HEK293 (cell line): ENCODE measurements around the gene IPO9.
A peak's percentile ranks its signal among the peaks of the same experiment; 100 is the strongest.

Source experiments
- CTCF ChIA-PET: fragments of 350-600 bp; formaldehyde crosslinking; extraction: SDS; loops from one replicate; lab custom pipeline; 2021; ENCODE audit warnings: antibody characterized with exemption; lab: Yijun Ruan, JAX
- POLR2A ChIA-PET: fragments of 300-600 bp; formaldehyde crosslinking; extraction: SDS; loops from one replicate; lab custom pipeline; 2020; ENCODE audit warnings: antibody characterized with exemption, inconsistent platforms; lab: Yijun Ruan, JAX
- H3K27ac ChIP-seq: fragments of 200-500 bp; sonication (Bioruptor generic); 2 replicates; pipeline ENCODE4 v1.5.1; 2014; ENCODE audit warnings: low read depth, low read length, control low read depth, inconsistent platforms; ENCODE audit errors: extremely low read depth
- H3K36me3 ChIP-seq, 2 experiments: fragments of 200-500 bp in 1 of 2; sonication (Bioruptor generic) in 1 of 2; 1 replicate in 1 of 2; 2 replicates in 1 of 2; pipeline ENCODE4 v1.5.1; 2014 to 2017; ENCODE audit warnings: inconsistent platforms in 2 of 2, low read length in 2 of 2; ENCODE audit not compliant: control insufficient read depth in 2 of 2, insufficient read depth in 1 of 2
- H3K4me1 ChIP-seq: fragments of 200-500 bp; sonication (Bioruptor generic); 2 replicates; pipeline ENCODE4 v1.5.1; 2014; ENCODE audit warnings: mild to moderate bottlenecking, low read length, inconsistent platforms; ENCODE audit not compliant: control insufficient read depth, insufficient read depth
- H3K4me3 ChIP-seq: 2 replicates; pipeline ENCODE4 v1.5.1; 2011; ENCODE audit warnings: low read depth, mild to moderate bottlenecking, control low read depth, low read length, moderate library complexity
- H3K9me3 ChIP-seq: fragments of 200-500 bp; sonication (Bioruptor generic); 2 replicates; pipeline ENCODE4 v1.5.1; 2014; ENCODE audit warnings: low read depth, low read length, inconsistent platforms; ENCODE audit not compliant: control insufficient read depth, insufficient read depth
- ELK4 ChIP-seq: IDR thresholded peaks from 2 replicates; pipeline ENCODE4 v1.6.1; 2011; ENCODE audit warnings: mild to moderate bottlenecking, low read depth, low read length, borderline replicate concordance
- IKZF3 ChIP-seq: fragments of 450-650 bp; IDR thresholded peaks from 2 replicates; pipeline ENCODE4 v1.5.0; 2018; ENCODE audit warnings: missing biosample characterization, mild to moderate bottlenecking, missing genetic modification characterization, moderate library complexity
- KLF1 ChIP-seq: fragments of 450-650 bp; formaldehyde crosslinking; IDR thresholded peaks from 2 replicates; pipeline ENCODE4 v1.5.1; 2016; ENCODE audit warnings: missing biosample characterization, missing genetic modification characterization
- MYNN ChIP-seq: fragments of 450-650 bp; formaldehyde crosslinking; IDR thresholded peaks from 2 replicates; pipeline ENCODE4 v1.5.1; 2016; ENCODE audit warnings: missing biosample characterization, missing genetic modification characterization, borderline replicate concordance
- REPIN1 ChIP-seq: fragments of 450-650 bp; formaldehyde crosslinking; IDR thresholded peaks from 2 replicates; pipeline ENCODE4 v1.5.1; 2017; ENCODE audit warnings: missing biosample characterization, missing genetic modification characterization, low read depth
- SCRT1 ChIP-seq: fragments of 450-650 bp; formaldehyde crosslinking; IDR thresholded peaks from 2 replicates; pipeline ENCODE4 v1.5.1; 2016; ENCODE audit warnings: missing biosample characterization, missing genetic modification characterization, borderline replicate concordance
- SCRT2 ChIP-seq: fragments of 450-650 bp; formaldehyde crosslinking; IDR thresholded peaks from 2 replicates; pipeline ENCODE4 v1.5.1; 2016; ENCODE audit warnings: missing biosample characterization, missing genetic modification characterization
- SP2 ChIP-seq: fragments of 450-650 bp; formaldehyde crosslinking; IDR thresholded peaks from 2 replicates; pipeline ENCODE4 v1.5.1; 2016; ENCODE audit warnings: missing biosample characterization, missing genetic modification characterization
- SP7 ChIP-seq: fragments of 450-650 bp; formaldehyde crosslinking; IDR thresholded peaks from 2 replicates; pipeline ENCODE4 v1.5.1; 2016; ENCODE audit warnings: missing biosample characterization, missing genetic modification characterization
- ZBTB6 ChIP-seq: fragments of 450-650 bp; formaldehyde crosslinking; IDR thresholded peaks from 2 replicates; pipeline ENCODE4 v1.5.1; 2017; ENCODE audit warnings: missing biosample characterization, missing genetic modification characterization
- ZFP37 ChIP-seq: fragments of 450-650 bp; formaldehyde crosslinking; IDR thresholded peaks from 2 replicates; pipeline ENCODE4 v1.5.1; 2016; ENCODE audit warnings: missing biosample characterization, missing genetic modification characterization
- ZNF324 ChIP-seq: fragments of 450-650 bp; formaldehyde crosslinking; IDR thresholded peaks from 2 replicates; pipeline ENCODE4 v1.5.1; 2016; ENCODE audit warnings: missing biosample characterization, missing genetic modification characterization
- ZNF335 ChIP-seq: fragments of 450-650 bp; formaldehyde crosslinking; conservative IDR thresholded peaks from 2 replicates; pipeline ENCODE4 v1.5.1; 2016; ENCODE audit warnings: missing biosample characterization, missing genetic modification characterization
- ZNF341 ChIP-seq: fragments of 450-650 bp; formaldehyde crosslinking; IDR thresholded peaks from 2 replicates; pipeline ENCODE4; 2016; ENCODE audit warnings: low read depth, missing biosample characterization, missing genetic modification characterization
- ZNF354C ChIP-seq: fragments of 450-650 bp; formaldehyde crosslinking; IDR thresholded peaks from 2 replicates; pipeline ENCODE4 v1.5.1; 2016; ENCODE audit warnings: missing biosample characterization, missing genetic modification characterization, low read depth, borderline replicate concordance
- ZNF366 ChIP-seq: fragments of 450-650 bp; formaldehyde crosslinking; conservative IDR thresholded peaks from 2 replicates; pipeline ENCODE4 v1.5.1; 2016; ENCODE audit warnings: missing biosample characterization, missing genetic modification characterization
- ZNF398 ChIP-seq: fragments of 450-650 bp; formaldehyde crosslinking; IDR thresholded peaks from 2 replicates; pipeline ENCODE4 v1.5.1; 2017; ENCODE audit warnings: missing biosample characterization, missing genetic modification characterization
- ZSCAN23 ChIP-seq: fragments of 450-650 bp; formaldehyde crosslinking; IDR thresholded peaks from 2 replicates; pipeline ENCODE4 v1.5.1; 2016; ENCODE audit warnings: missing biosample characterization, missing genetic modification characterization
- TF ChIP-seq, protein P1 (sequence below): fragments of 450-650 bp; formaldehyde crosslinking; IDR thresholded peaks from 2 replicates; pipeline ENCODE4 v1.5.1; 2017; ENCODE audit warnings: missing biosample characterization, missing genetic modification characterization
- TF ChIP-seq, protein P2 (sequence below): fragments of 450-650 bp; formaldehyde crosslinking; IDR thresholded peaks from 2 replicates; pipeline ENCODE4 v1.5.1; 2016; ENCODE audit warnings: missing biosample characterization, missing genetic modification characterization

The IPO9 gene

GRCh38 chr1:201893431-201893830, 64.5 kb downstream of the IPO9 start:
- Histone ChIP-seq H3K27ac (no peak overlapping the region), H3K4me1 (no peaks in the 10 kb centered on the region), H3K9me3 (no peaks in the 10 kb centered on the region), H3K4me3 (no peak overlapping the region), H3K36me3 (no peaks in the 10 kb centered on the region)
- CTCF ChIA-PET, result interaction anchor here (0.6 to 8.5 kb wide), 5 partner anchors 11 to 80 kb away, joined by 3 to 204 read pairs (median 4); no protein-coding TSS in a partner anchor
- POLR2A ChIA-PET, result interaction anchor here (1.3 kb wide), 1 partner anchor 11 kb away, joined by 3 read pairs; no protein-coding TSS in a partner anchor
- TF ChIP-seq ZFP37 (tag by site-specific recombination) (no peak), ZNF324 (tag by site-specific recombination) (no peak), ZBTB6 (tag by site-specific recombination) (no peak), ZNF398 (tag by site-specific recombination) (no peak), ZNF354C (tag by site-specific recombination) (no peak), ZSCAN23 (tag by site-specific recombination) (no peak), KLF1 (tag by site-specific recombination) (no peak), REPIN1 (tag by site-specific recombination) (no peak), IKZF3 (tag by site-specific recombination) (no peak), ELK4 (no peak), SP7 (tag by site-specific recombination) (no peak)
- TF ChIP-seq, protein P1, sequence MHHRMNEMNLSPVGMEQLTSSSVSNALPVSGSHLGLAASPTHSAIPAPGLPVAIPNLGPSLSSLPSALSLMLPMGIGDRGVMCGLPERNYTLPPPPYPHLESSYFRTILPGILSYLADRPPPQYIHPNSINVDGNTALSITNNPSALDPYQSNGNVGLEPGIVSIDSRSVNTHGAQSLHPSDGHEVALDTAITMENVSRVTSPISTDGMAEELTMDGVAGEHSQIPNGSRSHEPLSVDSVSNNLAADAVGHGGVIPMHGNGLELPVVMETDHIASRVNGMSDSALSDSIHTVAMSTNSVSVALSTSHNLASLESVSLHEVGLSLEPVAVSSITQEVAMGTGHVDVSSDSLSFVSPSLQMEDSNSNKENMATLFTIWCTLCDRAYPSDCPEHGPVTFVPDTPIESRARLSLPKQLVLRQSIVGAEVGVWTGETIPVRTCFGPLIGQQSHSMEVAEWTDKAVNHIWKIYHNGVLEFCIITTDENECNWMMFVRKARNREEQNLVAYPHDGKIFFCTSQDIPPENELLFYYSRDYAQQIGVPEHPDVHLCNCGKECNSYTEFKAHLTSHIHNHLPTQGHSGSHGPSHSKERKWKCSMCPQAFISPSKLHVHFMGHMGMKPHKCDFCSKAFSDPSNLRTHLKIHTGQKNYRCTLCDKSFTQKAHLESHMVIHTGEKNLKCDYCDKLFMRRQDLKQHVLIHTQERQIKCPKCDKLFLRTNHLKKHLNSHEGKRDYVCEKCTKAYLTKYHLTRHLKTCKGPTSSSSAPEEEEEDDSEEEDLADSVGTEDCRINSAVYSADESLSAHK, result no peak

GRCh38 chr1:201894343-201895119, 65.6 kb downstream of the IPO9 start:
- no peak overlapping the region for H3K27ac ChIP-seq
- no peaks in the 10 kb centered on the region for H3K9me3 ChIP-seq
- H3K36me3 ChIP-seq, result no peaks in the 10 kb centered on the region
- TF ChIP-seq MYNN (tag by site-specific recombination), result no peak
- peak; percentile 83; the same call in 1 of the 2 replicates for TF ChIP-seq SCRT1 (tag by site-specific recombination)
- TF ChIP-seq, protein P2, sequence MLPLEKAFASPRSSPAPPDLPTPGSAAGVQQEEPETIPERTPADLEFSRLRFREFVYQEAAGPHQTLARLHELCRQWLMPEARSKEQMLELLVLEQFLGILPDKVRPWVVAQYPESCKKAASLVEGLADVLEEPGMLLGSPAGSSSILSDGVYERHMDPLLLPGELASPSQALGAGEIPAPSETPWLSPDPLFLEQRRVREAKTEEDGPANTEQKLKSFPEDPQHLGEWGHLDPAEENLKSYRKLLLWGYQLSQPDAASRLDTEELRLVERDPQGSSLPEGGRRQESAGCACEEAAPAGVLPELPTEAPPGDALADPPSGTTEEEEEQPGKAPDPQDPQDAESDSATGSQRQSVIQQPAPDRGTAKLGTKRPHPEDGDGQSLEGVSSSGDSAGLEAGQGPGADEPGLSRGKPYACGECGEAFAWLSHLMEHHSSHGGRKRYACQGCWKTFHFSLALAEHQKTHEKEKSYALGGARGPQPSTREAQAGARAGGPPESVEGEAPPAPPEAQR (tag by site-specific recombination), result no peak
- no peak for TF ChIP-seq ZNF366 (tag by site-specific recombination)
- TF ChIP-seq ZNF335 (tag by site-specific recombination), result peak; percentile 87
- TF ChIP-seq ZNF398 (tag by site-specific recombination), result no peak
- TF ChIP-seq SCRT2 (tag by site-specific recombination), result peak; percentile 98
- peak; percentile 19; the same call in 1 of the 2 replicates for TF ChIP-seq ZNF341 (tag by site-specific recombination)
- TF ChIP-seq SP2 (tag by site-specific recombination), result peak; percentile 28
- TF ChIP-seq, all 188 proteins: peak for 5
- H3K4me1 ChIP-seq, result no peaks in the 10 kb centered on the region
- POLR2A ChIA-PET, result interaction anchor here (0.7 to 1.1 kb wide), 2 partner anchors 58 to 61 kb away, joined by 3 to 9 read pairs; partner anchors contain the start of gene TIMM17A
- CTCF ChIA-PET, result interaction anchor here (0.6 to 8.5 kb wide), 17 partner anchors 12 to 339 kb away, joined by 3 to 204 read pairs (median 14); partner anchors contain the start of genes LMOD1 and RNPEP
- no peak overlapping the region for H3K4me3 ChIP-seq
